ENCODE data around the gene NAP1L5. TPM values are rescaled to one million over a fixed set of nuclear protein-coding genes. Genes with fewer than 3 reads are reported as not detected.
A peak's percentile ranks its signal among the peaks of the same experiment; 100 is the strongest.

Gene NAP1L5
- total RNA-seq, 3 donors from 2014 or later (not counting 1 experiment from before 2014, with no cell fraction given) = 11.4 to 16.1 (median 12.7) TPM

GRCh38 chr4:88681209-88681608 is 16.4 kb downstream of the NAP1L5 start:
- Mint-ChIP-seq H3K27ac (no peak overlapping the region), H3K4me3 (no peak overlapping the region), H3K36me3 (peaks cover 45% of the 10 kb centered on the region), H3K27me3 (ENCODE audit: low read depth in 2 of 2) (no peaks in the 10 kb centered on the region), H3K9me3 (no peaks in the 10 kb centered on the region), H3K4me1 (peaks cover 0 to 4% of the 10 kb centered on the region in 2 donors)
- Histone ChIP-seq H3K27me3 (ENCODE audit: control insufficient read depth, insufficient read depth, low read length) (no peaks in the 10 kb centered on the region), H3K9me3 (ENCODE audit: control insufficient read depth, insufficient read depth, low read length) (no peaks in the 10 kb centered on the region), H3K36me3 (ENCODE audit: control insufficient read depth, insufficient read depth, low read length) (peaks cover 54% of the 10 kb centered on the region), H3K4me1 (ENCODE audit: control insufficient read depth, insufficient read depth, low read length) (no peaks in the 10 kb centered on the region), H3K27ac (ENCODE audit: low read length) (no peak overlapping the region), H3K4me3 (ENCODE audit: low read length) (no peak overlapping the region)
- intact Hi-C loops (cut with micrococcal nuclease) = no loop called here
- WGBS (ENCODE audit: insufficient coverage) = 94% methylated on average over 5 of the region's 5 CpGs
- ATAC-seq = no peak
- DNase-seq = no peak
- TF ChIP-seq, protein P1, sequence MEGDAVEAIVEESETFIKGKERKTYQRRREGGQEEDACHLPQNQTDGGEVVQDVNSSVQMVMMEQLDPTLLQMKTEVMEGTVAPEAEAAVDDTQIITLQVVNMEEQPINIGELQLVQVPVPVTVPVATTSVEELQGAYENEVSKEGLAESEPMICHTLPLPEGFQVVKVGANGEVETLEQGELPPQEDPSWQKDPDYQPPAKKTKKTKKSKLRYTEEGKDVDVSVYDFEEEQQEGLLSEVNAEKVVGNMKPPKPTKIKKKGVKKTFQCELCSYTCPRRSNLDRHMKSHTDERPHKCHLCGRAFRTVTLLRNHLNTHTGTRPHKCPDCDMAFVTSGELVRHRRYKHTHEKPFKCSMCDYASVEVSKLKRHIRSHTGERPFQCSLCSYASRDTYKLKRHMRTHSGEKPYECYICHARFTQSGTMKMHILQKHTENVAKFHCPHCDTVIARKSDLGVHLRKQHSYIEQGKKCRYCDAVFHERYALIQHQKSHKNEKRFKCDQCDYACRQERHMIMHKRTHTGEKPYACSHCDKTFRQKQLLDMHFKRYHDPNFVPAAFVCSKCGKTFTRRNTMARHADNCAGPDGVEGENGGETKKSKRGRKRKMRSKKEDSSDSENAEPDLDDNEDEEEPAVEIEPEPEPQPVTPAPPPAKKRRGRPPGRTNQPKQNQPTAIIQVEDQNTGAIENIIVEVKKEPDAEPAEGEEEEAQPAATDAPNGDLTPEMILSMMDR (IDR thresholded peaks at IDR 0.05) = no peak

DNA sequence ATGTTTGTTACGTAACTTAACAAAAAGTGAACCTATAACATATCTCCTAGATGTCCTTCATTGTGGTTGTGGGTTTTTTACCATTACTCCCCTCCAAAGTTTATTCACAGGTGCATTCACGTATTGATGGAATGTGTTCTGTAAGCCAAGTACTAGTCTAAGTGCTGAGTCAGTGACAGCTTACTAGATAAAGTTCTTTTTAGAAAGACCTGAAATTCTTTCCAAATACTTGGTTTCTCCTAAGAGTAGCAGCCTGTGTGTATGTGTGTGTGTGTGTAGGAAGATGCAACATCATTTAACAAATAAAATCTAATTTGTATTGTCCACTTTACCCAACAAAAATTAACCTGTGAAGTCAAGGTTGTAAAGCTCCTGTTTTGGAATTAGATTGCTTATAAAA is 22.1 kb downstream of the NAP1L5 start:
- Mint-ChIP-seq H3K4me3 (no peak overlapping the region), H3K4me1 (peaks cover 4 to 5% of the 10 kb centered on the region in 2 donors)
- WGBS (ENCODE audit: insufficient coverage) = no CpG with 5 or more reads among the region's 2 CpGs

DNA sequence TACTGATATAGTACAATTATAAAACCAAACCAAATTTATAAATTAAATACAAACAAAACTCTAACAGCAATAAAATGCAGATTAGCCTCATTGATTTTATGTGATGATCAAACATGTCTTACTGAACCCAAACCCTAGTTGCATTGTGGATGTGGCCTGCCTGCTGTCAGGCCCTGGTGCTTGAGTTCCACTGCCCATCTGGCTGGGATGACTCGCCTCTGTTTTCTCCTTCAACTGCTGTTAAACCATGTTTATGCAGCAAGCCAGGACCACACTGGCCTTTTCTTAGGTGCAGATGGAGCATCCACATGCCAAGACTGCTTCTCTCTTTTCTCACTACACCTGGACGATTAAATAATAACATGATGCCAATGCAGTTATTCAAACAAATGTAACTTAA is 22.6 kb downstream of the NAP1L5 start:
- ATAC-seq (no peak), DNase-seq (no peak)
- Mint-ChIP-seq H3K4me1 (peaks cover 4 to 5% of the 10 kb centered on the region in 2 donors), H3K27me3 (ENCODE audit: low read depth in 2 of 2) (no peaks in the 10 kb centered on the region), H3K27ac (no peak overlapping the region), H3K9me3 (no peaks in the 10 kb centered on the region), H3K4me3 (no peak overlapping the region), H3K36me3 (peaks cover 28% of the 10 kb centered on the region)
- Histone ChIP-seq H3K27ac (ENCODE audit: low read length) (no peak overlapping the region), H3K9me3 (ENCODE audit: control insufficient read depth, insufficient read depth, low read length) (no peaks in the 10 kb centered on the region), H3K27me3 (ENCODE audit: control insufficient read depth, insufficient read depth, low read length) (no peaks in the 10 kb centered on the region), H3K36me3 (ENCODE audit: control insufficient read depth, insufficient read depth, low read length) (peaks cover 45% of the 10 kb centered on the region), H3K4me1 (ENCODE audit: control insufficient read depth, insufficient read depth, low read length) (no peaks in the 10 kb centered on the region), H3K4me3 (ENCODE audit: low read length) (no peak overlapping the region)
- WGBS (ENCODE audit: insufficient coverage) = 97% methylated on average over 1 of the region's 2 CpGs
- TF ChIP-seq, protein P1 (IDR thresholded peaks at IDR 0.05) = no peak
- intact Hi-C loops (cut with micrococcal nuclease) = no loop called here

More for the DNA sequence above, 22.1 kb downstream of the NAP1L5 start:
- DNase-seq (no peak), ATAC-seq (no peak)
- TF ChIP-seq, protein P1 (IDR thresholded peaks at IDR 0.05) = no peak
- H3K27ac Mint-ChIP-seq = no peak overlapping the region
- no peaks in the 10 kb centered on the region for H3K27me3 ChIP-seq (ENCODE audit: control insufficient read depth, insufficient read depth, low read length)
- H3K4me3 ChIP-seq (ENCODE audit: low read length) = no peak overlapping the region
- intact Hi-C loops (cut with micrococcal nuclease) = no loop called here
- H3K9me3 Mint-ChIP-seq = no peaks in the 10 kb centered on the region
- H3K4me1 ChIP-seq (ENCODE audit: control insufficient read depth, insufficient read depth, low read length) = no peaks in the 10 kb centered on the region
- peaks cover 28% of the 10 kb centered on the region for H3K36me3 Mint-ChIP-seq
- H3K36me3 ChIP-seq (ENCODE audit: control insufficient read depth, insufficient read depth, low read length) = peaks cover 46% of the 10 kb centered on the region
- no peaks in the 10 kb centered on the region for H3K27me3 Mint-ChIP-seq (ENCODE audit: low read depth in 2 of 2)
- no peak overlapping the region for H3K27ac ChIP-seq (ENCODE audit: low read length)
- H3K9me3 ChIP-seq (ENCODE audit: control insufficient read depth, insufficient read depth, low read length) = no peaks in the 10 kb centered on the region

- no peaks in the 10 kb centered on the region for H3K27me3 Mint-ChIP-seq (ENCODE audit: low read depth in 2 of 2)
- no peak overlapping the region for H3K4me3 Mint-ChIP-seq
- H3K36me3 Mint-ChIP-seq = peaks cover 28% of the 10 kb centered on the region
- Histone ChIP-seq H3K36me3 (ENCODE audit: control insufficient read depth, insufficient read depth, low read length) (peaks cover 44% of the 10 kb centered on the region), H3K4me1 (ENCODE audit: control insufficient read depth, insufficient read depth, low read length) (no peaks in the 10 kb centered on the region), H3K9me3 (ENCODE audit: control insufficient read depth, insufficient read depth, low read length) (no peaks in the 10 kb centered on the region), H3K27ac (ENCODE audit: low read length) (no peak overlapping the region), H3K4me3 (ENCODE audit: low read length) (no peak overlapping the region), H3K27me3 (ENCODE audit: control insufficient read depth, insufficient read depth, low read length) (no peaks in the 10 kb centered on the region)
- peak overlapping the region in 1 of 2 donors; percentile 18 for H3K27ac Mint-ChIP-seq
- intact Hi-C loops (cut with micrococcal nuclease) = no loop called here
- TF ChIP-seq, protein P1 (IDR thresholded peaks at IDR 0.05) = no peak
- no peaks in the 10 kb centered on the region for H3K9me3 Mint-ChIP-seq
- ATAC-seq (no peak), DNase-seq (no peak)
- peaks cover 4 to 5% of the 10 kb centered on the region in 2 donors for H3K4me1 Mint-ChIP-seq
Measured at GRCh38 chr4:88674565-88674964, 23.1 kb downstream of the NAP1L5 start.

Measured in natural killer cell (primary cell).